GM18858 (cell line): ENCODE data around the gene DCST1.

Experiments
- ATAC-seq: cut with Tn5 transposase; IDR thresholded peaks from one replicate; pipeline ENCODE4 v1.9.1; 2021; ENCODE audit not compliant: unreplicated experiment

The DCST1 gene

GRCh38 chr1:155012776-155013602, 20.6 kb upstream of the DCST1 start:
- ATAC-seq = no peak

- ATAC-seq = no peak
Measured at GRCh38 chr1:155013632-155014031, 20.0 kb upstream of the DCST1 start.

- ATAC-seq = no peak
Measured at GRCh38 chr1:155014709-155015508, 18.7 kb upstream of the DCST1 start.

- ATAC-seq = no peak
Measured at GRCh38 chr1:155015527-155016230, 17.9 kb upstream of the DCST1 start.

GRCh38 chr1:155016231-155016831, 17.3 kb upstream of the DCST1 start:
- ATAC-seq = no peak

GRCh38 chr1:155017041-155017945, 16.3 kb upstream of the DCST1 start:
- peak; percentile 63 for ATAC-seq

GRCh38 chr1:155017946-155018316, 15.7 kb upstream of the DCST1 start:
- ATAC-seq = no peak

GRCh38 chr1:155018617-155019348, 14.8 kb upstream of the DCST1 start:
- no peak for ATAC-seq

GRCh38 chr1:155019377-155020245, 14.0 kb upstream of the DCST1 start:
- no peak for ATAC-seq

- no peak for ATAC-seq
Measured at GRCh38 chr1:155022136-155022926, 11.3 kb upstream of the DCST1 start.

GRCh38 chr1:155022927-155023236, 10.7 kb upstream of the DCST1 start:
- no peak for ATAC-seq

GRCh38 chr1:155023627-155024026, 10.0 kb upstream of the DCST1 start:
- no peak for ATAC-seq

GRCh38 chr1:155024315-155024714, 9.3 kb upstream of the DCST1 start:
- no peak for ATAC-seq

GRCh38 chr1:155026154-155026553, 7.5 kb upstream of the DCST1 start:
- ATAC-seq = no peak

GRCh38 chr1:155026588-155026987, 7.0 kb upstream of the DCST1 start:
- no peak for ATAC-seq

GRCh38 chr1:155029513-155030242, 3.9 kb upstream of the DCST1 start:
- ATAC-seq = no peak

GRCh38 chr1:155030243-155030795, 3.3 kb upstream of the DCST1 start:
- ATAC-seq = no peak
